CD4-positive, alpha-beta T cell treated with Interferon gamma for 1 hour (primary cell): ENCODE data around the gene KIF3A.

Experiments
- DNase-seq: peaks from one replicate; pipeline ENCODE4 v3.0.0-alpha.2; 2020

The KIF3A gene

DNA sequence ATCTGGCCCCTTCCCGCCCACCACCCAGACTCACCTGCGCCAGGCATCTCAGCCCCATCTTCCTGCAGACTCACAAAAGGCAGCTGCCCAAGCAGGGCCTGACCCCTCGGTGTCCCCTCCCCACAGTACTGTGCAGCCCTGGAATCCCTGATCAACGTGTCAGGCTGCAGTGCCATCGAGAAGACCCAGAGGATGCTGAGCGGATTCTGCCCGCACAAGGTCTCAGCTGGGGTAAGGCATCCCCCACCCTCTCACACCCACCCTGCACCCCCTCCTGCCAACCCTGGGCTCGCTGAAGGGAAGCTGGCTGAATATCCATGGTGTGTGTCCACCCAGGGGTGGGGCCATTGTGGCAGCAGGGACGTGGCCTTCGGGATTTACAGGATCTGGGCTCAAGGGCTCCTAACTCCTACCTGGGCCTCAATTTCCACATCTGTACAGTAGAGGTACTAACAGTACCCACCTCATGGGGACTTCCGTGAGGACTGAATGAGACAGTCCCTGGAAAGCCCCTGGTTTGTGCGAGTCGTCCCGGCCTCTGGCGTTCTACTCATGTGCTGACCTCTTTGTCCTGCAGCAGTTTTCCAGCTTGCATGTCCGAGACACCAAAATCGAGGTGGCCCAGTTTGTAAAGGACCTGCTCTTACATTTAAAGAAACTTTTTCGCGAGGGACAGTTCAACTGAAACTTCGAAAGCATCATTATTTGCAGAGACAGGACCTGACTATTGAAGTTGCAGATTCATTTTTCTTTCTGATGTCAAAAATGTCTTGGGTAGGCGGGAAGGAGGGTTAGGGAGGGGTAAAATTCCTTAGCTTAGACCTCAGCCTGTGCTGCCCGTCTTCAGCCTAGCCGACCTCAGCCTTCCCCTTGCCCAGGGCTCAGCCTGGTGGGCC is 77.5 kb downstream of the KIF3A start:
- DNase-seq = no peak

DNA sequence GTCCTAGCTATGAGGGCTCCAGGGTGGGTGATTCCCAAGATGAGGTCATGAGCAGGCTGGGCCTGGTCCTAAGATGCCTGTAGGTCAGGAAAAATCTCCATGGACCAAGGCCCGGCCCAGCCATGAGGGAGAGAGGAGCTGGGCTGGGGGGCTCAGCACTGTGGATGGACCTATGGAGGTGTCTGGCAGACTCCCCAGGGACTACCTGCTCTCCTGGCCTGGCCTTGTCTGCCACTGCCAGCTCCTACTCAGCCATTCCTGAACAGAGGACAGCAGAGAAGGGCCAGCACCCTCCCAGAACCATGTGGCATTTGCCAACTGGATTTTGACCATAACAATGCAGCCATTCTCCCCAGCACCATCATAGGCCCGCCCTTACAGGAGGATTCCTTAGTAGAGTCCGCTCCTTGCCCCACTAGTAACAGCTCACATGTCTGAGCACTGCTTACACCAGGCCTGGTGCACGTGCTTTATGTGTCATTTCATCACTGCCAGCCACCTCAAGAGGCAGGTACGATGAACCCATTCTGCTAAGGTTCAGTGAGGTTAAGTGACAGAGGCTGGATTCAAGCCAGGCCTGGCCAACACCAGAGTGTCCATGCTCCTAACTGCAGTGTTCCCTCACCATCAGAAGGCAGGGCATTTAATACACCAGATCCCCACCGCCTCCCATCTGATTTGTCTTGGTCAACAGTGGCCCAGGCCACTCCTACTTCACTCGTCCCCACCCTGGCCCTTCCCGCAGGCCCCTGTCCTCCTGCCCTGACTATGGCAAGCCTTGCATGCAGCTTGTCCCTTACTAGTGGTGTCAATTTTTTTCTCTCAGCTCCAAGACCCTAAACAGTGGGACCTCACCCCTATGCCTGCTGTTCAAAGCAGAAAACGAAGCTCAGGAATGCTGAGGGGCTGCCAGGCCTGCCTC is 78.7 kb downstream of the KIF3A start:
- no peak for DNase-seq

DNA sequence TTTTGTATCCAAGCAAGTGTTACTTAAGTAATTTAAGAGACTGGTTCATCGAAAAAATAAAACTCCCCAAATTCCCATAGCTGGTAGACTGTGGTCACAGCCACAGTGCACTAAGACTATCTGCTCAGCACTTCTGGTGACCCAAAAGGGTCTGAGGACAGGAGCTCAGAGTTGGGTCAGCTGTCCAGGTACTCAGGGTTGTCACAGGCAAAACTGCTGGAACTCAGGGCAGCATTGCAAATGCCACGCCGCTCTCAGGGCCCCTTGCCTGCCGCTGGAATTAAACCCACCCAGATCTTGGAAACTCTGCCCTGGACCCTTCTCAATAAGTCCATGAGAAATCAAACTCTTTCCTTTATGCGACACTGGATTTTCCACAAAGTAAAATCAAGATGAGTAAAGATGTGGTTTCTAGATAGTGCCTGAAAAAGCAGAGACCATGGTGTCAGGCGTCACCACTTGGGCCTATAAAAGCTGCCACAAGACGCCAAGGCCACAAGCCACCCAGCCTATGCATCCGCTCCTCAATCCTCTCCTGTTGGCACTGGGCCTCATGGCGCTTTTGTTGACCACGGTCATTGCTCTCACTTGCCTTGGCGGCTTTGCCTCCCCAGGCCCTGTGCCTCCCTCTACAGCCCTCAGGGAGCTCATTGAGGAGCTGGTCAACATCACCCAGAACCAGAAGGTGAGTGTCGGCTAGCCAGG is 79.5 kb downstream of the KIF3A start, which contains the start of gene IL13:
Gene IL13 (plus strand): TSS at position 498 of the 705 bp plus-strand sequence. CDS start 14 bp downstream, at position 512.
- DNase-seq = no peak

DNA sequence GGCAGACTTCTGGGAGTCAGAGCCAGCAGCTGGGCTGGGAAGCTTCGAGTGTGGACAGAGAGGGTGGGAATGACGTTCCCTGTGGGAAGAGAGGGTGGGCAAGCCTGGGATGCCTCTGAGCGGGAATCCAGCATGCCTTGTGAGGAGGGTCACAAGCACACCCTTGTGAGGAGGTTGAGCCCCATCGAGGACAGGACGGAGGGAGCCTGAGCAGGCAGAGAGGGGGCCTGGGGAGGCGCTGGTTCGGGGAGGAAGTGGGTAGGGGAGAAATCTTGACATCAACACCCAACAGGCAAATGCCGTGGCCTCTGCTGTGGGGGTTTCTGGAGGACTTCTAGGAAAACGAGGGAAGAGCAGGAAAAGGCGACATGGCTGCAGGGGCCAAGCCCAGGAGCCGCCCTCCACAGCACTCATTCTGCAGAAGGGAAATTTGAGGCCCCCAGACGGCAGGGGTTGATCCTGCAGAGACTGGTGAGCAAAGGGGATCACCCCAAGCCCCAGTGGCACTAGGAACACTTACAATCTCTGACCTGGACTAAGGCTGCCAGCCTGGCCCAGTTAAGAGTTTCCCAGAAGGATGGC is 80.5 kb downstream of the KIF3A start:
- no peak for DNase-seq

DNA sequence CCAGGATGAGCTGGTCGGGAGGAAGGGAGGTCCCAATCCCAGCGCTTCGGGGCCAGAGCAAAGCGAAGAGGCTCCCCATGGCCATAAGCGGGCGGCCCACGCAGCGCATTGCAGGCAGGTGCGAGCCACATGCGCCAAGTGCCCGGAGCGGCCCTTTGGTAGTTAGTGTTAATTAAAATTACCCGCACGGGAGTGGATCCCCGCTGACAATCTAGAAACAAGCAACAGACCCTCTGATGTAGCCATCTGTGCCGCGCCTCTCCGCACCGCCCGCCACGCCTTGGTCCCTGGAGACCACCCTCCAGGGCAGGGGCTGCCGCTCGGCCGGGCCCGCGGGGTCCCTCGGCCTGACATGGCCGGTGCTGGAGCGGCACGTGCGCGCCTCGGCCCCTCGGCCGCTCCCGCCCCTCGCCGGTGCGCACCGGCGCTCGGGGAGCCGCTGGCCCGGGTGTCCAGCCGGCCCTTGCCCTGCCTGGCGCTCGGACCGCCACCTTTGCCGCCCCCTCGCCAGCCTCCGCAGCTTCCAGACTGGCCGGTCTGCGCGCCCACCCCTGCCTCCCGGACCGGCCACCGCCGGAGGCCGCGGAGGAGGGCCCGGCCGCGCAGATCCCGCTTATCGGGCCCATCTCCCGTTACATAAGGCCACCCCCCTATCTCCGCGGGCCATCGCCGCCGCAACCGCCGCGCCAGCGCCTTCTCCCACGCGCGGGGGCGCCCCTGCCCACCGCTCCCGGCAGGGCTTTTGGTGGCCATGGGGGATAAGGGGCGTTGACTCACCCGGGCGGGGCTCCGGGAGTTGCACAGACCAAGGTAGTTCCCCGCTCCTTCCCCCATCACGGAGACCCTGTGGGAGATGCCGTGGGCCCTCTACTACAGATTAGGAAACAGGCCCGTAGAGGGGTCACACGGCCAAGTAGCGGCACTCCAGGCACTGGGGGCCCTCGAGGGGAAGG is 81.2 kb downstream of the KIF3A start:
- peak; percentile 25 for DNase-seq

DNA sequence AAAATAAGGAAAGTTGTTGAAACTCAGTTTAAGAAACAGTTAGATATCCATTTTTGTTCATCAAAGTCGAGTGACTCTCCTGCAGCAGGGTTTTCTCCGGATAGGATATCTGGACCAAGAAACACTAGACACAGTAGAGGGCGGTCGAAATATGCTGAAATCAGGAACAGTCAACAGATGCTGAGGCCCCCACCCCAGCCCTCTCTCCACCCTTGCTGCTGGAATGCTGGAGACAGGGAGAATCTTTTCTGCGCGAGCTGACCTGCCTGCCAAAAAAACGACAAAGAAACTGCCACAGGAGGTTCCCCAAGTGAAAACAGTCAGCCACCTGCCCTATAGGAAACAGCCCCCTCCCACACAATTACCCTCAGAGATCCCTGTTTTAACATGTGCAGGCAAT is 83.6 kb downstream of the KIF3A start:
- DNase-seq = no peak

DNA sequence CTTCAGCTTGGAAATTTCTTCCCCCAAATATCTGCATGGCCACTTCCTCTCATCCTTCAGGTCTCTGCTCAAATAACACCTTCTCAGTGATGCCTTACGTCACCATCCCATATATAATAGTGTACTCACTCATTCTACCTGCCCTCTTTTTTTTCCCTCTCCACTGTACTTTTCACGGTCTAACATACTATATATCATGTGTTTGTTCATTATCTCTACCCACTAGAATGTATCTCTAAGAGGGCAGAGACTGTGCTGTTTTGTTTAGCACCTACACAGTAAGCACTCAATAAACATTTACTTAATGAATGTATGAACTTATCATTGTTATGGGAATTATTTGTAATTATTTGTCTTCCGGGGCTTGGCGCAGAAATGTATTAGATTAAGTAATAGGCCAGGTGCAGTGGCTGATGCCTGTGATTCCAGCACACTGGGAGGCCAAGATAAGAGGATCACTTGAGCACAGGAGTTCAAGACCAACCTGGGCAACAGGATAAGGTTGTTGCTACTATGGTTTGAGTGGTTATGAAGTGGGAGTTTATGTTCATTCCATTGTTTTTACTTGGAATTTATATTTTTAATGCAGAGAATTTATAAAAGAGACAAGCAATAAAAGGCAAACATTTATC is 85.4 kb downstream of the KIF3A start:
- DNase-seq = no peak

DNA sequence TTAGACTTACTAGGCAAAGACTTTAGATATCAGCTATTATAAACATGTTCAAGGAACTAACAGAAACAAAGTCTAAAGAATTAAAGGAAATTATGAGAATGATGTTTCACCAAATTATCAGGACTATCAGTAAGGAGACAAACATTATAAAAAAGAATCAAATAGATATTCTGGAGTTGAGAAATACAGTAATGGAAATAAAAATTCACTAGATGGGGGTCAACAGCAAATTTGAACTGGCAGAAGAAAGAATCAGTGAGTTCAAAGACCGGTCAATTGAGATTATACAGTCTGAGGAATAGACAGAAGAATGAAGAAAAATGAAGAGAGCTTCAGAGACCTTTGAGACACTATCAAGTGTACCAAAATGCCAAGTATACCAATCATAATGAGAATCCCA is 89.0 kb downstream of the KIF3A start:
- DNase-seq = no peak

DNA sequence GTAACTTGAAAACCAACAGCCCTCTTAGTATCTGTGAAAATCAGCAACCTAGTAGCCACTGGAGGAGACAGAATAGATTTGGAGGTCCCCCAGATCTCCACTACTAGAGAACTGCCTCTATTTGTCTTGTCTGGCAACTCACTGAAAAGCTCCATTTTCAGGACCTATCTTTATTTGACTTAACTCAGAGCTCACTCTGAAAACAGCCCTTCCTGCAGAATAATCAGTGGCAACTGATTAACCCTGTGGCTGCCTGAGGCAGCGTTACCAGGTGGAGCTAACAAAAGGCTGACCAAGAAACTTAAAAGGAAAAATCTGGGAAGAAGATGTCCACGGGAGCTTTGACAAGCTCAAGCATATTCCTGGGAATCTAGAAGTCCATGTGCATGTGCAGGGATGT is 89.9 kb downstream of the KIF3A start:
- no peak for DNase-seq

DNA sequence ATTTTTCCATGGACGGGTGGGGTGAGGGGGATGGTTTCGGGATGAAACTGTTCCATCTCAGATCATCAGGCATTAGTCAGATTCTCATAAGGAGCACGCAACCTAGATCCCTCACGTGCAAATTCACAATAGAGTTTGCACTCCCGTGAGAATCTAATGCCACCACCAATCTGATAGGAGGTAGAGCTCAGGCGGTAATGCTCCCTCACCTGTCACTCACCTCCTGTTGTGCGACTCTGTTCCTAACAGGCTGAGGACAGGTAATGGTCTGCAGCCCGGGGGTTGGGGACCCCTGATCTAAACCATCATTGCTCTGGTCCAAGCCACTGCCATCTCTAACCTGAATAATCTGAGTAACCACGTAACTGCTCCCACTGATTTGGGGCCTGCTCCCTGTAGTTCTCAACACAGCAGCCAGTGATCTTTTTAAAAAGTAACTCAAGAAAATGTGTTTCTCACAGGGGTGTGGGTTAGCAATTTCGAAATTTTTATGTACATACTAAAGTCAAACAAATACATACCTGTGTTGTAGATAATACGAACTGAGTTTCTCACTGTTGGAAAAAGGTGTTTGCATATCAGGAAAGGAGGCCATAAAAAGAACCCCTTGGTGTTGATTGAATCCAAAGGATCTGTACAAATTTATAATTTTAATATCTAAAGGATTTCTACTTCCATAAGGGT is 90.6 kb downstream of the KIF3A start:
- no peak for DNase-seq

DNA sequence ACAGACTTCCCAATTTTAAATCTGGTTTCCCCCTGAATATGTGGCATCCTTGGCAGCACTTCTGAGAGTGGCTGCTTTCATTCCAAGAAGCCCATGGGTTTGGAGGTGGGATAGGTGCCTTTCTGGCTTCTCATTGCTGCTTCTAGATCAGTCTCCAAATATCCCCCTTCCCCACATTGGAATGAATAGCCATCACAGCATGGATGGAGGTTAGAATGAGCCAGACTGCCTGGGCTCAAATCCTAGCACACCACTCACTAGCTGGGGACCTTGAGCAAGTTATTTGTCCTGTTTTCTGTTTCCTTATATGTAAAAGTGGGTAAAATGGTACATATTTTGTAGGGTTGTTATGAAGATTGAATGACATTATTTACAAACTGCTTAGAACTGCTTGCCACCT is 93.2 kb downstream of the KIF3A start:
- no peak for DNase-seq
